GM23338 (cell line): ENCODE measurements around the gene CCDC81. TPM values are rescaled to one million over a fixed set of nuclear protein-coding genes. Genes with fewer than 3 reads are reported as not detected.

ENCODE experiments used
- ATAC-seq: fragments of 200-7000 bp; cut with Tn5 transposase; 3 replicates; pipeline ENCODE4 v1.9.1; 2020
- DNase-seq: peaks from one replicate; pipeline ENCODE4 v3.0.0-alpha.2; 2015; ENCODE audit warnings: low spot score
- H2AFZ ChIP-seq: fragments of 200-600 bp; sonication (generic); 2 replicates; pipeline ENCODE4 v1.8.0; 2016; ENCODE audit warnings: antibody characterized with exemption, mild to moderate bottlenecking, moderate library complexity
- H3F3A ChIP-seq: fragments of 200-600 bp; sonication (generic); replicated peaks from 2 replicates; pipeline ENCODE4 v1.8.0; 2017; ENCODE audit warnings: antibody characterized with exemption, mixed run types, low read depth
- H3K27ac ChIP-seq: fragments of 200-600 bp; sonication (generic); 2 replicates; pipeline ENCODE4 v1.6.1; 2016; ENCODE audit warnings: low read depth
- H3K27me3 ChIP-seq: fragments of 200-600 bp; sonication (generic); 2 replicates; pipeline ENCODE4 v1.8.0; 2016; ENCODE audit warnings: mild to moderate bottlenecking, mixed run types, moderate library complexity; ENCODE audit not compliant: insufficient read depth
- H3K36me3 ChIP-seq: fragments of 200-600 bp; sonication (generic); 2 replicates; pipeline ENCODE4 v1.8.0; 2016; ENCODE audit warnings: mild to moderate bottlenecking; ENCODE audit not compliant: insufficient read depth
- H3K4me1 ChIP-seq: fragments of 200-600 bp; sonication (generic); 2 replicates; pipeline ENCODE4 v1.8.0; 2016; ENCODE audit warnings: mild to moderate bottlenecking, moderate library complexity; ENCODE audit not compliant: insufficient read depth
- H3K4me2 ChIP-seq: fragments of 200-600 bp; sonication (generic); 2 replicates; pipeline ENCODE4 v1.7.1; 2017; ENCODE audit warnings: mixed run types
- H3K4me3 ChIP-seq: fragments of 200-600 bp; sonication (generic); 2 replicates; pipeline ENCODE4 v1.6.1; 2016; ENCODE audit warnings: mixed run types
- H3K79me2 ChIP-seq: fragments of 200-600 bp; sonication (generic); replicated peaks from 2 replicates; pipeline ENCODE4 v1.8.0; 2017; ENCODE audit warnings: mild to moderate bottlenecking; ENCODE audit not compliant: insufficient read depth
- H3K9me2 ChIP-seq: fragments of 200-600 bp; sonication (generic); 2 replicates; pipeline ENCODE4 v1.8.0; 2017; ENCODE audit not compliant: insufficient read depth
- H4K20me1 ChIP-seq: fragments of 200-600 bp; sonication (generic); replicated peaks from 2 replicates; pipeline ENCODE4 v1.8.0; 2017; ENCODE audit warnings: mild to moderate bottlenecking; ENCODE audit not compliant: insufficient read depth
- H3K27ac Mint-ChIP-seq: 2 replicates; pipeline ENCODE4 v1.8.0; 2020; ENCODE audit warnings: inconsistent platforms, mild to moderate bottlenecking, moderate library complexity, mixed read lengths
- H3K27me3 Mint-ChIP-seq: 3 replicates; pipeline ENCODE4 v1.8.0; 2022; ENCODE audit warnings: low read depth, mild to moderate bottlenecking, moderate library complexity, mixed read lengths, inconsistent platforms; ENCODE audit not compliant: insufficient read depth, poor library complexity
- H3K36me3 Mint-ChIP-seq: 3 replicates; pipeline ENCODE4 v1.8.0; 2021; ENCODE audit warnings: low read depth, mild to moderate bottlenecking, inconsistent platforms, moderate library complexity, mixed read lengths
- H3K4me1 Mint-ChIP-seq: 3 replicates; pipeline ENCODE4 v1.8.0; 2020; ENCODE audit warnings: mild to moderate bottlenecking, inconsistent platforms, mixed read lengths
- H3K4me3 Mint-ChIP-seq: 3 replicates; pipeline ENCODE4 v1.8.0; 2021; ENCODE audit warnings: moderate library complexity, mild to moderate bottlenecking, inconsistent platforms, mixed read lengths
- H3K9me3 Mint-ChIP-seq: 3 replicates; pipeline ENCODE4 v1.8.0; 2020; ENCODE audit warnings: moderate library complexity, mild to moderate bottlenecking, inconsistent platforms, mixed read lengths
- CREB1 ChIP-seq: fragments of 250-450 bp; sonication (Bioruptor Pico); IDR thresholded peaks from 2 replicates; pipeline ENCODE4 v1.5.0; 2020; ENCODE audit warnings: low read depth, mild to moderate bottlenecking, moderate library complexity
- EZH2 ChIP-seq: fragments of 200-600 bp; sonication (generic); IDR thresholded peaks from one replicate; pipeline ENCODE4 v1.8.0; 2017; ENCODE audit warnings: antibody characterized with exemption, mild to moderate bottlenecking, low read depth; ENCODE audit not compliant: unreplicated experiment
- EZH2phosphoT487 ChIP-seq: fragments of 200-600 bp; sonication (generic); IDR thresholded peaks from one replicate; pipeline ENCODE4 v1.8.1; 2018; ENCODE audit warnings: antibody characterized with exemption; ENCODE audit not compliant: unreplicated experiment
- JUNB ChIP-seq: IDR thresholded peaks from one replicate; pipeline ENCODE4 v1.6.1; 2016; ENCODE audit warnings: antibody characterized with exemption; ENCODE audit not compliant: unreplicated experiment
- NANOG ChIP-seq: IDR thresholded peaks from 2 replicates; pipeline ENCODE4 v1.6.1; 2016; ENCODE audit warnings: antibody characterized with exemption, borderline replicate concordance
- POLR2AphosphoS5 ChIP-seq: IDR thresholded peaks from 2 replicates; pipeline ENCODE4 v1.6.1; 2016; ENCODE audit warnings: antibody characterized with exemption, low read depth
- STAT1 ChIP-seq: IDR thresholded peaks from one replicate; pipeline ENCODE4 v1.6.1; 2016; ENCODE audit warnings: antibody characterized with exemption; ENCODE audit not compliant: unreplicated experiment
- ZNF114 ChIP-seq: fragments of 250-450 bp; sonication (Bioruptor Pico); IDR thresholded peaks from 2 replicates; pipeline ENCODE4 v1.5.0; 2020; ENCODE audit warnings: mild to moderate bottlenecking, moderate library complexity
- ZNF331 ChIP-seq: fragments of 250-450 bp; sonication (Bioruptor Pico); IDR thresholded peaks from 2 replicates; pipeline ENCODE4 v1.5.0; 2020; ENCODE audit warnings: low read depth, mild to moderate bottlenecking, moderate library complexity
- polyA plus RNA-seq: library from polyadenylated mRNA; unstranded; fragments of >200 nt; fragmentation: Nextera tagmentation; extraction: Ambion mirVana; gene quantifications from 2 replicates; pipeline ENCODE4 v1.2.1, GENCODE V29; 2016
- total RNA-seq: library from RNA; depleted of rRNA; stranded (reverse); fragments of >200 nt; shearing (Covaris generic); gene quantifications from 2 replicates; pipeline ENCODE4 v1.2.3, GENCODE V29; 2014
- TF ChIP-seq, protein P1 (sequence below), 2 experiments: fragments of 200-600 bp in 1 of 2; sonication (generic) in 1 of 2; conservative IDR thresholded peaks; 2 replicates each; pipeline versions ENCODE4 v1.5.1 to v1.6.1; 2016 to 2017; ENCODE audit warnings: antibody characterized with exemption in 2 of 2, low read depth in 2 of 2, mild to moderate bottlenecking in 2 of 2, moderate library complexity in 1 of 2
- TF ChIP-seq, protein P2 (sequence below): IDR thresholded peaks from 2 replicates; pipeline ENCODE4 v1.6.1; 2016; ENCODE audit warnings: antibody characterized with exemption
- TF ChIP-seq, protein P3 (sequence below): fragments of 250-450 bp; sonication (Bioruptor Pico); IDR thresholded peaks from 2 replicates; pipeline ENCODE4 v1.5.0; 2020; ENCODE audit warnings: mild to moderate bottlenecking, moderate library complexity
- TF ChIP-seq, protein P4 (sequence below): IDR thresholded peaks from one replicate; pipeline ENCODE4 v1.6.1; 2018; ENCODE audit warnings: antibody characterized with exemption; ENCODE audit not compliant: unreplicated experiment

The CCDC81 gene
- total and polyA plus RNA-seq, 2 experiments from 2014 or later = 0.37 to 4.3 TPM

DNA sequence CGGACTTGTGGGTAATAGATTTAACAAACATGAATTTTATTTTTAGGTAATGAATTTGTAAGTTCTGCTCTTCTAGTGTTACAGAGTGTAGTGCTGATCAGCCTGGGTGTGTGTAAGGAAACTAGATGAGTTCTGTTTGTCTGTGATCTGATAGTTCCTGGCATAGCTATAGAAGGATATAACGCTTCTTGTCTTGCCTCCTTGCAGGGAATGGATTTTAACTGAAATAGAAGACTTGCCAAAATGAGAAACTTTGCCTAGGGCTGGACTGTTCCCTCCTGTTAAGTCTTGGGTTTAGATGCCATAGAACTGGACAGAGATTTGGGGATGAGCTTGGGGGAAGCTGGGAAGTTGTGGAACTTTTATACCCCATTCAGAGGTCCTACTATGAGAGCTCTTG lies 11.6 kb downstream of the CCDC81 start (continued):
- TF ChIP-seq CREB1 (CRISPR knock-in tag) = no peak
- TF ChIP-seq JUNB = no peak
- no peak for TF ChIP-seq ZNF114

DNA sequence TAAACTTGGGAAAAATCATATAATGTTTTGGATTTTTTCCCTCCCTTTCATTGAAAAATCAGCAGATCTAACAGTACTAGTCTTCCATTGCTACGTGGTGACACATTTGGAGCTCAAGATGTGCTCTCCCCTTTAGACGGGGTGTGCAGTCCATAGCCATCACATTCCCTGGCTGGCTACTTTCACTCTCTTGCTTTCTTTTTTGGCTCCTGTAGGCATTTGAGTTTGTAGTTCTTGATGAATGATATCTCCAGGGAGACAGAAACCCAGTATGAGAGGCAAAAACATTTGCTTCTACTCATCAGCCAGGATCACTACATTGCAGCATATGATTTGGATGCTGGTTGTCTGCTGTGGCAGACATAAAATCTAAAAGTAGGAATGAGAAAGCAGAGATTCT lies 12.1 kb downstream of the CCDC81 start:
- TF ChIP-seq CREB1 (CRISPR knock-in tag) = no peak
- TF ChIP-seq, protein P1, sequence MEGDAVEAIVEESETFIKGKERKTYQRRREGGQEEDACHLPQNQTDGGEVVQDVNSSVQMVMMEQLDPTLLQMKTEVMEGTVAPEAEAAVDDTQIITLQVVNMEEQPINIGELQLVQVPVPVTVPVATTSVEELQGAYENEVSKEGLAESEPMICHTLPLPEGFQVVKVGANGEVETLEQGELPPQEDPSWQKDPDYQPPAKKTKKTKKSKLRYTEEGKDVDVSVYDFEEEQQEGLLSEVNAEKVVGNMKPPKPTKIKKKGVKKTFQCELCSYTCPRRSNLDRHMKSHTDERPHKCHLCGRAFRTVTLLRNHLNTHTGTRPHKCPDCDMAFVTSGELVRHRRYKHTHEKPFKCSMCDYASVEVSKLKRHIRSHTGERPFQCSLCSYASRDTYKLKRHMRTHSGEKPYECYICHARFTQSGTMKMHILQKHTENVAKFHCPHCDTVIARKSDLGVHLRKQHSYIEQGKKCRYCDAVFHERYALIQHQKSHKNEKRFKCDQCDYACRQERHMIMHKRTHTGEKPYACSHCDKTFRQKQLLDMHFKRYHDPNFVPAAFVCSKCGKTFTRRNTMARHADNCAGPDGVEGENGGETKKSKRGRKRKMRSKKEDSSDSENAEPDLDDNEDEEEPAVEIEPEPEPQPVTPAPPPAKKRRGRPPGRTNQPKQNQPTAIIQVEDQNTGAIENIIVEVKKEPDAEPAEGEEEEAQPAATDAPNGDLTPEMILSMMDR (conservative IDR thresholded peaks at IDR 0.05; ENCODE audit: low read depth in 2 of 2) = no peak
- no peak for TF ChIP-seq JUNB
- TF ChIP-seq, protein P2, sequence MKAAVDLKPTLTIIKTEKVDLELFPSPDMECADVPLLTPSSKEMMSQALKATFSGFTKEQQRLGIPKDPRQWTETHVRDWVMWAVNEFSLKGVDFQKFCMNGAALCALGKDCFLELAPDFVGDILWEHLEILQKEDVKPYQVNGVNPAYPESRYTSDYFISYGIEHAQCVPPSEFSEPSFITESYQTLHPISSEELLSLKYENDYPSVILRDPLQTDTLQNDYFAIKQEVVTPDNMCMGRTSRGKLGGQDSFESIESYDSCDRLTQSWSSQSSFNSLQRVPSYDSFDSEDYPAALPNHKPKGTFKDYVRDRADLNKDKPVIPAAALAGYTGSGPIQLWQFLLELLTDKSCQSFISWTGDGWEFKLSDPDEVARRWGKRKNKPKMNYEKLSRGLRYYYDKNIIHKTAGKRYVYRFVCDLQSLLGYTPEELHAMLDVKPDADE = no peak
- no peak for TF ChIP-seq NANOG
- TF ChIP-seq, protein P3, sequence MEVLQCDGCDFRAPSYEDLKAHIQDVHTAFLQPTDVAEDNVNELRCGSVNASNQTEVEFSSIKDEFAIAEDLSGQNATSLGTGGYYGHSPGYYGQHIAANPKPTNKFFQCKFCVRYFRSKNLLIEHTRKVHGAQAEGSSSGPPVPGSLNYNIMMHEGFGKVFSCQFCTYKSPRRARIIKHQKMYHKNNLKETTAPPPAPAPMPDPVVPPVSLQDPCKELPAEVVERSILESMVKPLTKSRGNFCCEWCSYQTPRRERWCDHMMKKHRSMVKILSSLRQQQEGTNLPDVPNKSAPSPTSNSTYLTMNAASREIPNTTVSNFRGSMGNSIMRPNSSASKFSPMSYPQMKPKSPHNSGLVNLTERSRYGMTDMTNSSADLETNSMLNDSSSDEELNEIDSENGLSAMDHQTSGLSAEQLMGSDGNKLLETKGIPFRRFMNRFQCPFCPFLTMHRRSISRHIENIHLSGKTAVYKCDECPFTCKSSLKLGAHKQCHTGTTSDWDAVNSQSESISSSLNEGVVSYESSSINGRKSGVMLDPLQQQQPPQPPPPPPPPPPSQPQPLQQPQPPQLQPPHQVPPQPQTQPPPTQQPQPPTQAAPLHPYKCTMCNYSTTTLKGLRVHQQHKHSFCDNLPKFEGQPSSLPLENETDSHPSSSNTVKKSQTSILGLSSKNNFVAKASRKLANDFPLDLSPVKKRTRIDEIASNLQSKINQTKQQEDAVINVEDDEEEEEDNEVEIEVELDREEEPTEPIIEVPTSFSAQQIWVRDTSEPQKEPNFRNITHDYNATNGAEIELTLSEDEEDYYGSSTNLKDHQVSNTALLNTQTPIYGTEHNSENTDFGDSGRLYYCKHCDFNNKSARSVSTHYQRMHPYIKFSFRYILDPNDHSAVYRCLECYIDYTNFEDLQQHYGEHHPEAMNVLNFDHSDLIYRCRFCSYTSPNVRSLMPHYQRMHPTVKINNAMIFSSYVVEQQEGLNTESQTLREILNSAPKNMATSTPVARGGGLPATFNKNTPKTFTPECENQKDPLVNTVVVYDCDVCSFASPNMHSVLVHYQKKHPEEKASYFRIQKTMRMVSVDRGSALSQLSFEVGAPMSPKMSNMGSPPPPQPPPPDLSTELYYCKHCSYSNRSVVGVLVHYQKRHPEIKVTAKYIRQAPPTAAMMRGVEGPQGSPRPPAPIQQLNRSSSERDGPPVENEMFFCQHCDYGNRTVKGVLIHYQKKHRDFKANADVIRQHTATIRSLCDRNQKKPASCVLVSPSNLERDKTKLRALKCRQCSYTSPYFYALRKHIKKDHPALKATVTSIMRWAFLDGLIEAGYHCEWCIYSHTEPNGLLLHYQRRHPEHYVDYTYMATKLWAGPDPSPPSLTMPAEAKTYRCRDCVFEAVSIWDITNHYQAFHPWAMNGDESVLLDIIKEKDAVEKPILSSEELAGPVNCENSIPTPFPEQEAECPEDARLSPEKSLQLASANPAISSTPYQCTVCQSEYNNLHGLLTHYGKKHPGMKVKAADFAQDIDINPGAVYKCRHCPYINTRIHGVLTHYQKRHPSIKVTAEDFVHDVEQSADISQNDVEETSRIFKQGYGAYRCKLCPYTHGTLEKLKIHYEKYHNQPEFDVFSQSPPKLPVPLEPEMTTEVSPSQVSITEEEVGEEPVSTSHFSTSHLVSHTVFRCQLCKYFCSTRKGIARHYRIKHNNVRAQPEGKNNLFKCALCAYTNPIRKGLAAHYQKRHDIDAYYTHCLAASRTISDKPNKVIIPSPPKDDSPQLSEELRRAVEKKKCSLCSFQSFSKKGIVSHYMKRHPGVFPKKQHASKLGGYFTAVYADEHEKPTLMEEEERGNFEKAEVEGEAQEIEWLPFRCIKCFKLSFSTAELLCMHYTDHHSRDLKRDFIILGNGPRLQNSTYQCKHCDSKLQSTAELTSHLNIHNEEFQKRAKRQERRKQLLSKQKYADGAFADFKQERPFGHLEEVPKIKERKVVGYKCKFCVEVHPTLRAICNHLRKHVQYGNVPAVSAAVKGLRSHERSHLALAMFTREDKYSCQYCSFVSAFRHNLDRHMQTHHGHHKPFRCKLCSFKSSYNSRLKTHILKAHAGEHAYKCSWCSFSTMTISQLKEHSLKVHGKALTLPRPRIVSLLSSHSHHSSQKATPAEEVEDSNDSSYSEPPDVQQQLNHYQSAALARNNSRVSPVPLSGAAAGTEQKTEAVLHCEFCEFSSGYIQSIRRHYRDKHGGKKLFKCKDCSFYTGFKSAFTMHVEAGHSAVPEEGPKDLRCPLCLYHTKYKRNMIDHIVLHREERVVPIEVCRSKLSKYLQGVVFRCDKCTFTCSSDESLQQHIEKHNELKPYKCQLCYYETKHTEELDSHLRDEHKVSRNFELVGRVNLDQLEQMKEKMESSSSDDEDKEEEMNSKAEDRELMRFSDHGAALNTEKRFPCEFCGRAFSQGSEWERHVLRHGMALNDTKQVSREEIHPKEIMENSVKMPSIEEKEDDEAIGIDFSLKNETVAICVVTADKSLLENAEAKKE (CRISPR knock-in tag) = no peak
- no peak for TF ChIP-seq ZNF114
- TF ChIP-seq POLR2AphosphoS5 = no peak
- no peak for TF ChIP-seq ZNF331 (CRISPR knock-in tag)
- no peak for TF ChIP-seq EZH2
- no peak for TF ChIP-seq EZH2phosphoT487
- TF ChIP-seq, protein P4, sequence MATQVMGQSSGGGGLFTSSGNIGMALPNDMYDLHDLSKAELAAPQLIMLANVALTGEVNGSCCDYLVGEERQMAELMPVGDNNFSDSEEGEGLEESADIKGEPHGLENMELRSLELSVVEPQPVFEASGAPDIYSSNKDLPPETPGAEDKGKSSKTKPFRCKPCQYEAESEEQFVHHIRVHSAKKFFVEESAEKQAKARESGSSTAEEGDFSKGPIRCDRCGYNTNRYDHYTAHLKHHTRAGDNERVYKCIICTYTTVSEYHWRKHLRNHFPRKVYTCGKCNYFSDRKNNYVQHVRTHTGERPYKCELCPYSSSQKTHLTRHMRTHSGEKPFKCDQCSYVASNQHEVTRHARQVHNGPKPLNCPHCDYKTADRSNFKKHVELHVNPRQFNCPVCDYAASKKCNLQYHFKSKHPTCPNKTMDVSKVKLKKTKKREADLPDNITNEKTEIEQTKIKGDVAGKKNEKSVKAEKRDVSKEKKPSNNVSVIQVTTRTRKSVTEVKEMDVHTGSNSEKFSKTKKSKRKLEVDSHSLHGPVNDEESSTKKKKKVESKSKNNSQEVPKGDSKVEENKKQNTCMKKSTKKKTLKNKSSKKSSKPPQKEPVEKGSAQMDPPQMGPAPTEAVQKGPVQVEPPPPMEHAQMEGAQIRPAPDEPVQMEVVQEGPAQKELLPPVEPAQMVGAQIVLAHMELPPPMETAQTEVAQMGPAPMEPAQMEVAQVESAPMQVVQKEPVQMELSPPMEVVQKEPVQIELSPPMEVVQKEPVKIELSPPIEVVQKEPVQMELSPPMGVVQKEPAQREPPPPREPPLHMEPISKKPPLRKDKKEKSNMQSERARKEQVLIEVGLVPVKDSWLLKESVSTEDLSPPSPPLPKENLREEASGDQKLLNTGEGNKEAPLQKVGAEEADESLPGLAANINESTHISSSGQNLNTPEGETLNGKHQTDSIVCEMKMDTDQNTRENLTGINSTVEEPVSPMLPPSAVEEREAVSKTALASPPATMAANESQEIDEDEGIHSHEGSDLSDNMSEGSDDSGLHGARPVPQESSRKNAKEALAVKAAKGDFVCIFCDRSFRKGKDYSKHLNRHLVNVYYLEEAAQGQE = no peak
- TF ChIP-seq STAT1 = no peak
- H3K4me1 Mint-ChIP-seq = peaks cover 7% of the 10 kb centered on the region

More for the DNA sequence above, 12.1 kb downstream of the CCDC81 start:
- H3K79me2 ChIP-seq = no peaks in the 10 kb centered on the region
- no peak overlapping the region for H2AFZ ChIP-seq
- H4K20me1 ChIP-seq = no peaks in the 10 kb centered on the region; the same call in 1 of the 2 replicates
- Mint-ChIP-seq H3K4me3 (no peak overlapping the region), H3K9me3 (no peaks in the 10 kb centered on the region), H3K27me3 (no peaks in the 10 kb centered on the region), H3K36me3 (no peaks in the 10 kb centered on the region), H3K27ac (no peak overlapping the region)
- DNase-seq (no peak), ATAC-seq (no peak)
- no peak overlapping the region for H3K27ac ChIP-seq
- H3K36me3 ChIP-seq = no peaks in the 10 kb centered on the region
- H3K4me2 ChIP-seq = no peak overlapping the region
- H3K4me1 ChIP-seq = no peaks in the 10 kb centered on the region
- no peaks in the 10 kb centered on the region for H3K27me3 ChIP-seq
- H3F3A ChIP-seq = no peaks in the 10 kb centered on the region
- H3K4me3 ChIP-seq = no peak overlapping the region
- peaks cover under 1% of the 10 kb centered on the region; the same call in 1 of the 2 replicates for H3K9me2 ChIP-seq
